ENCODE results near the gene DNAJB1. TPM values are rescaled to one million over a fixed set of nuclear protein-coding genes. Genes with fewer than 3 reads are reported as not detected.
"Not testable (repeated sequence)": the region's sequence is repeated elsewhere in the genome, so short reads cannot be mapped to it uniquely, and the experiment has no call there.

Gene DNAJB1
- polyA plus RNA-seq, 3 donors from 2014 or later = 116 to 164 (median 120) TPM

DNA sequence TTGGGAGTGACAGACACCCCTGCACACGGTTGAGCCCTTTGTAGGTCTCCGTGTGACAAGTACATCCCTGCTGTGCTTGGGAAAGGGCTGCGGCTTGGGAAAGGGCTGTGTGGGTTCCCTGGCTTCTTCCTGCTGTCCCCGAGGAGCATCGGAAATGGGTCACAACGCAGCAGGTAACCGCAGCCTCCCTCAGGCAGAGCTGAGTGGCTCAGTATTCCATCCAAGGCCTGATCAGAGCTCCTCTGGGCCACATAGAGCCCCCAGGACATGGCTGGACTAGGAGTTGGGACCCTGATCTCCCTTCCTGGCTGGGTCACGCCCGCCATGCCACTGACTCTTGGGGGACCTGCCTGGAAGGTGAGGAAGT lies 27.5 kb upstream of the DNAJB1 start:
- Mint-ChIP-seq H3K9me3 (no peaks in the 10 kb centered on the region), H3K36me3 (peaks cover 3 to 5% (median 4%) of the 10 kb centered on the region in 3 donors), H3K4me3 (no peak overlapping the region), H3K27ac (no peak overlapping the region), H3K4me1 (peaks cover 6 to 18% of the 10 kb centered on the region in 2 donors), H3K27me3 (ENCODE audit: low read depth in 3 of 3) (no peaks in the 10 kb centered on the region)
- no peak for DNase-seq

DNA sequence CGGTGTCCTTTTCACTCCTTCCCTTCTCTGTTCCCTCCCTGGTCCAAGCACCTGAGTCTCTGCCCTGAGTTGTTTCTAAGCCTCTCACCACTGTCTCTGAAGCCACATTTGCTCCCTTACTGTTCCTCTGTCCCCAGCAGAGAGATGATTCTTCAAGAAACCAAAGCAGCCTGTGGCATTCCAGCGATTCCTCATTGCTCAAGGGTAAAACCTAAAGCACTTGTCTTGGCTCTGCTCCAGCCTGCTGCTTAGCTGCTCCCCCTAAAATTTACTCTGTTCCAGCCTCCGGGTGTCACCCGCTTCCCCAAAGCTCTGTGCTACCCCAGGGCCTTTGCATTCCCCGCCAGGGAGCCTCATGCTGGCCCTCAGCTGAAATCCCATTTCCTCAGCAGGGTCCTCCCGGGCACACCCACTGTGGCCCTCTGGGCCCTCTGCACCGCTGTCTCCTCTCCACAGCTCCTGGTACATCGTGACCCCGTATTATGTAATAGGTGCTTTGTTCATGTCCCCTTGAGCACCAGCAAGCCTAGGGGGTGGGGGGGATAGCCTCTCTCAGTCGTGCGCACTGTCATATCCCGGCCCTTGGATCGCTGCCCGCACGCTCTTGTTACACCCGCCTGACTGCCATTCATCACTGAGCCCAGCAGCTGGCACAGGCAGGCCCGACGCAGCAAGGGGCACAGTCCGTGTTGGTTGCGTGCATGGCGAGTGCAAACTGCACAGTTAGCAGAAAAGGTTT lies 26.9 kb upstream of the DNAJB1 start:
- DNase-seq = no peak
- H3K9me3 Mint-ChIP-seq = no peaks in the 10 kb centered on the region
- peak overlapping the region in 2 of 6 donors; percentile 8 to 68 for H3K27ac Mint-ChIP-seq
- no peak overlapping the region for H3K4me3 Mint-ChIP-seq
- H3K36me3 Mint-ChIP-seq = peaks cover 3 to 5% (median 4%) of the 10 kb centered on the region in 3 donors
- H3K27me3 Mint-ChIP-seq (ENCODE audit: low read depth in 3 of 3) = no peaks in the 10 kb centered on the region
- H3K4me1 Mint-ChIP-seq = peaks cover 4 to 12% of the 10 kb centered on the region in 2 donors

DNA sequence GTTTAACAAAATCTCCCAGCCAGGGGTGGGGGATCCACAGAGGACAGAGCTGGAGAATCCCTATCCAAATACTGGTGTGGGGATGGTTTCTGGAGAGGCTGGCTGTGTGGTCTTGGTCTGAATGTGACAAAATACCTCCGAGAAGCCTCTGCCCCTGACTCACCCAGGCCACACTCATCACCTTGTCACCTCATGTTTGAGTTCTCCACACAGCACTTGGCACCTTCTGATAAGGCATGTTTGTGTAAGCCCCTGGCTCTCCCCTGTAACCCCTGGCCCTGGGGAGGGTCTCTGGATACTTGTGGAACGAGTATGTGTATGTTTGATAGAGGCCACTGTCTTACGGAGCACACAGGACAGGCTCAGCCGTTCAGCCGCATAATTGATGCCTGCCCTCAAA lies 25.9 kb upstream of the DNAJB1 start:
- no peak overlapping the region for H3K4me3 Mint-ChIP-seq
- peaks cover 6 to 16% of the 10 kb centered on the region in 2 donors for H3K4me1 Mint-ChIP-seq
- no peaks in the 10 kb centered on the region for H3K36me3 Mint-ChIP-seq

DNA sequence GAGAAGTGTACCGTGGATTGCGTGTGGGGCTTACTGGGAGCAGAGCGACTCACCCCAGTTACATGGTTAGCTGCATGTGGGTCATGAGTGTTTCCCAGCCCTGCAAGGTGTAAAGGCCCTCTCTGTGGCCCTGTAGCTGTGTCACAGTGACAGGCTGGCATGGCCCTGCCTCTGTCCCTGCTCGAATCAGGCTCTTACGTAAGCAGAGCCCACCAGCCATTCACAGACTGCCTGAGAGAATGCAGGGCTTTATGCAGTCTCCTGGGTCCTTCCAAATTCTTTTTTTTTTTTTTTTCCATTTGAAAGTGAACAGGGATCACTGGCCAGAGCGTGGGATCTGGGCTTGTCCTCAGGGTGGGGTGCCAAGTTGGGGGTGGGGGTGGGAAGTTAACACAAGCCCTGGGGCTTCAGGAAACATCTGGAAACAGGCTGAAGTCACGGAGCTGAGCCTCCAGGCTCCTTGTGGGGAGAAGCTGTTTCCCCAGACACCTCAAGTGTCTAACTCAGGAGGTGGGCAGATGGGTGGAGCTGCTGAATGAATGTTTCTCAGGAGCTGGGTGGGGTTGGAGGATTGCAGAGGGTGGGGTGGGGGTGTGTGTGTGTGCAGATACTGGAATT lies 24.6 kb upstream of the DNAJB1 start:
- Mint-ChIP-seq H3K36me3 (no peaks in the 10 kb centered on the region), H3K27me3 (ENCODE audit: low read depth in 3 of 3) (no peaks in the 10 kb centered on the region), H3K4me1 (peaks cover 6 to 16% of the 10 kb centered on the region in 2 donors), H3K9me3 (no peaks in the 10 kb centered on the region), H3K4me3 (no peak overlapping the region), H3K27ac (no peak overlapping the region)
- DNase-seq = no peak

More for the DNA sequence above, 25.9 kb upstream of the DNAJB1 start:
- H3K27ac Mint-ChIP-seq = no peak overlapping the region
- no peaks in the 10 kb centered on the region for H3K9me3 Mint-ChIP-seq
- DNase-seq = no peak
- no peaks in the 10 kb centered on the region for H3K27me3 Mint-ChIP-seq (ENCODE audit: low read depth in 3 of 3)

DNA sequence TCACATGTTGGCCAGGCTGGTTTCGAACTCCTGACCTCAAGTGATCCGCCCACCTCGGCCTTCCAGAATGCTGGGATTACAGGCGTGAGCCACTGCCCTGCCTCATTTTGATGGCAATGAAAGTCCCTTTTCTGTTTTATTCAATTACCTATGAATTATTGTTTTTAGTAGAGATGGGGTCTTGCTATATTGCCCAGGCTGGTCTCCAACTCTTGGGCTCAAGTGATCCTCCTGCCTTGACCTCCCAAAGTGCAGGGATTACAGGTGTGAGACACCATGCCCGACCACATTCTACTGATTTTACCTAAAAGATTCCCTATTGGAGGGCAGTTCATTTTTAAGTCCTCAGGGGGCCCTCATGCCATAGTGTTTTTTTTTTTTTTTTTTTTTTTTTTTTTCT lies 23.8 kb upstream of the DNAJB1 start:
- H3K9me3 Mint-ChIP-seq; DNase-seq; H3K4me3 Mint-ChIP-seq; H3K36me3 Mint-ChIP-seq; H3K27ac Mint-ChIP-seq; H3K27me3 Mint-ChIP-seq (ENCODE audit: low read depth in 3 of 3): not testable (repeated sequence)
- H3K4me1 Mint-ChIP-seq = peaks cover 11 to 16% of the 10 kb centered on the region in 2 donors

DNA sequence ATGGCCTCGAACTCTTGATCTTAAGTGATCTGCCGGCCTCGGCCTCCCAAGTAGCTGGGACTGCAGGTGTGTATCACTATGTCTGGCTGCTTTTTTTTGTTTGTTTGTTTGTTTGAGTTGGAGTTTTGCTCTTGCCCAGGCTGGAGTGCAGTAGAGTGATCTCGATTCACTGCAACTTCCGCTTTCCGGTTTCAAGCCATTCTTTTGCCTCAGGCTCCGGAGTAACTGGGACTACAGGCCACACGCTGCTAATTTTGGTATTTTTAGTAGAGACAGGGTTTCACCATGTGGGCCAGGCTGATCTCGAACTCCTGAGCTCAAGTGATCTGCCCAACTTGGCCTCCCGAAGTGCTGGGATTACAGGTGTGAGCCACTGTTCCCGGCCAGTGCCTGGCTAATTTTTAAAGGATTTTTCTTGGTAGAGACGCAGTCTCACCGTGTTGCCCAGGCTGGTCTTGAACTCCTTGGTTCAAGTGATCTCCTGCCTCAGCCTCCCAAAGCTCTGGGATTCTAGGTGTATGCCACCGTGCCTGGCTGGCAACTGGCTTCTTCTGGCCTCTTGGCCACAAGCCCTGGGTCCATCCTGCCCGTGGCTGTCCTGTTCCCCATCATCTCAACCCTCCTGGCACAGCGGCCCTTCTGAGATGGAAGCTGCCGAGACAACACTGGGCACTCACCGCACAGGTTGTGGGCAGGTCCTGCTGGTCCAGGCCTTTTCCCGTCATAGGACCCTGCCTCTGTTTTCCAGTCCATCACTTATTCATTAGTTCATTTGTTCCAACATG lies 22.7 kb upstream of the DNAJB1 start:
- Mint-ChIP-seq H3K9me3 (no peaks in the 10 kb centered on the region), H3K27ac (peak overlapping the region in 3 of 6 donors; percentile 31 to 60 (median 48)), H3K27me3 (ENCODE audit: low read depth in 3 of 3) (no peaks in the 10 kb centered on the region), H3K36me3 (no peaks in the 10 kb centered on the region), H3K4me1 (peaks cover 11 to 16% of the 10 kb centered on the region in 2 donors), H3K4me3 (no peak overlapping the region)
- no peak for DNase-seq

DNA sequence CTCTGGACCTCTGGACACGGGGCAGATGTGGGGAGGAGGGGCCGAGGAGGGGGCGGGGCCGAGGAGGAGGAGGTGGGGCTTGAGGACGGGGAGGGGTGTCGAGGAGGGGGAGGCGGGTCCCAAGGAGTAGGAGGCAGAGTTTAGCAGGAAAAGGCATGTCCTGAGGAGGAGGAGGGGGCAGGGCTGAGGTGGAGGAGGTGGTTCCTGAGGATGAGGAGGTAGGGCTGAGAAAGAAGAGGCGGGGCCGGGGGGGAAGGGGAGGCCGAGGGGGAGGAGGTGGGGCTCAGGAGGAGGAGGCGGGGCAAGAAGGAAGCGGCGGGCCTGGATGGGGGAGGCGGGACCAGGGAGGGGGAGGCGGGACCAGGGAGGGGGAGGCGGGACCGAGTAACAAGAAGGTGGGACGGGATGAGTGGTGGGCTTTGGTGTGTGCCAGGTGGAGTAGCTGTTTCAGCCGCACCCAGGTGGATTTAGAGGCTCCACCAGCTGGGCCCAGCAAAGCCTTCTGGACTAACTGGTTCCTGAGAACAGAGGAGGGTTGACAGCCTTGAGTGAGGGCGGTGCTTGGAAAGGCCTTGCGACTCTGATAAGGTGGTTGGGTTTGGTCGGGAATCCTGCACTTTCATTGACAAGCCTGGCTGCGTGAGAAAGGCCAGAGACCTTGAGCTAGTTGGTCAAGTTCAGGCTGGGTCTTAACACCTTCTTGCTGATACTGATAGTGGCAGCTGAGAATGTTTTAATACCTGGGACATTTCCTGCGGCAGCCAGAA lies 18.9 kb upstream of the DNAJB1 start:
- peak in 1 of 3 donors; percentile 23 for DNase-seq
- Mint-ChIP-seq H3K36me3 (no peaks in the 10 kb centered on the region), H3K9me3 (no peaks in the 10 kb centered on the region), H3K27ac (no peak overlapping the region), H3K4me3 (peak overlapping the region in 1 of 5 donors; percentile 8), H3K4me1 (peaks cover 14% of the 10 kb centered on the region in 2 donors), H3K27me3 (ENCODE audit: low read depth in 3 of 3) (no peaks in the 10 kb centered on the region)

DNA sequence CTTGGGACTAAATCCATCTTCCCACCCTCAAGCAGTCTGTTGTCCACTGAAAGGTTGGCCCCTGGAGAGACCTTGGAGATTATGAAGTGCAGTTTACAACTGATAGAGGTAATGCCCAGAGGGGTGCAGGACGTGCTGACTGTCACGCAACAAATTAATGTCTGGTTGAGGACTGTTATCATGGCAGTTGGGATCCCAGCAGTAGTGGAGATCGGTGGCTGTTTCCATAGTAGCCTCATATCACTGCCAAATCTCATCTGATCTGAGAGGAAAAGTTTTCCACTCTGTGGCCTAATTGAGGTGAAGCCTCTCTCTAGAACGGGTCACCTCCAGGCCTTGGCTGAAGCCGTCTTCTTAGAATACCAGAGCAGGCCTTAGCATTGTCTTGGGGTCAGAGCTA lies 15.3 kb upstream of the DNAJB1 start:
- H3K4me1 Mint-ChIP-seq = peaks cover 29 to 30% of the 10 kb centered on the region in 2 donors
- no peak overlapping the region for H3K4me3 Mint-ChIP-seq
- no peak for DNase-seq
- H3K27ac Mint-ChIP-seq = peak overlapping the region in 1 of 6 donors; percentile 22
- no peaks in the 10 kb centered on the region for H3K36me3 Mint-ChIP-seq
- H3K9me3 Mint-ChIP-seq = no peaks in the 10 kb centered on the region
- H3K27me3 Mint-ChIP-seq (ENCODE audit: low read depth in 3 of 3) = peaks cover 6 to 13% (median 8%) of the 10 kb centered on the region in 3 donors

DNA sequence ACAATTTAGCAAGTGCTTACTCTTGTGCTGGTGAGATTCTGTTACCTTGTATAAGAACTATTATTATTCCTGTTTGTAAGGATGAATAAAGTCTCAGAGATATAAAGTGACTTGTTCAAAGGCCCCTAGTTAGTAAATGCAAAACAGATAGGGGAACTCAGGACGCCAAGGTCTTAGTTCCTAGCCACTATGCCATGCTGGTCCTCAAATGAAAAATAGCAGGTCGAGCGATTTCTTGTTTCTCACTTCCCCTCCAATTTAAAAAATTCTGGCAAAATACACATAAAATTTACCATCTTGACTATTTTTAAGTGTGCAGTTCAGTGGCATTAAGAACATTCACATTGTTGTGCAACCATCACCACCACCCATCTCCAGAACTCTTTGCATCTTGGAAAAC lies 12.3 kb upstream of the DNAJB1 start:
- H3K4me1 Mint-ChIP-seq = peaks cover 23 to 29% of the 10 kb centered on the region in 2 donors
- DNase-seq = no peak
- peak overlapping the region; percentile 93 to 95 (median 95) for H3K4me3 Mint-ChIP-seq
- H3K9me3 Mint-ChIP-seq = no peaks in the 10 kb centered on the region
- peak overlapping the region; percentile 15 to 97 (median 72) for H3K27ac Mint-ChIP-seq
- H3K27me3 Mint-ChIP-seq (ENCODE audit: low read depth in 3 of 3) = peaks cover 6 to 13% (median 8%) of the 10 kb centered on the region in 3 donors
- H3K36me3 Mint-ChIP-seq = no peaks in the 10 kb centered on the region

DNA sequence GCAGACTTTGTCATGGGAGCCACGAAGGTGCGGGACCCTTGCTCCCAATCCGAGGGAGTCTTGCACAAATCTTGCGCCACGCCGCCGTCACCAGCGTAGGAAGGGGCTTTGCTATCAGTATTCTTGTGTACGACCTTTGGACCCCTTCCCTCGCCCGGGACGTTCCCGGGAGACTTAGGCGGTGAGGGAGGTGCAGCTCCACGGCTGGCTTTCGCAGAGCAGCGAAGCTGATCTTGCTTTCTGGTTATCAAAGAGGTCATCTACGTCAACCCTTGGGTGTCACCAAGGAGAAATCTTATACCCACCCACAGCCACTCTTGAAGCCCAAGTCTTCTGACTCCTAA lies 11.8 kb upstream of the DNAJB1 start:
- Mint-ChIP-seq H3K4me3 (peak overlapping the region; percentile 93 to 95 (median 95)), H3K9me3 (no peaks in the 10 kb centered on the region), H3K27ac (peak overlapping the region; percentile 90 to 98 (median 97)), H3K27me3 (ENCODE audit: low read depth in 3 of 3) (peaks cover 6 to 13% (median 8%) of the 10 kb centered on the region in 3 donors), H3K4me1 (peaks cover 23 to 29% of the 10 kb centered on the region in 2 donors), H3K36me3 (no peaks in the 10 kb centered on the region)
- DNase-seq = no peak

DNA sequence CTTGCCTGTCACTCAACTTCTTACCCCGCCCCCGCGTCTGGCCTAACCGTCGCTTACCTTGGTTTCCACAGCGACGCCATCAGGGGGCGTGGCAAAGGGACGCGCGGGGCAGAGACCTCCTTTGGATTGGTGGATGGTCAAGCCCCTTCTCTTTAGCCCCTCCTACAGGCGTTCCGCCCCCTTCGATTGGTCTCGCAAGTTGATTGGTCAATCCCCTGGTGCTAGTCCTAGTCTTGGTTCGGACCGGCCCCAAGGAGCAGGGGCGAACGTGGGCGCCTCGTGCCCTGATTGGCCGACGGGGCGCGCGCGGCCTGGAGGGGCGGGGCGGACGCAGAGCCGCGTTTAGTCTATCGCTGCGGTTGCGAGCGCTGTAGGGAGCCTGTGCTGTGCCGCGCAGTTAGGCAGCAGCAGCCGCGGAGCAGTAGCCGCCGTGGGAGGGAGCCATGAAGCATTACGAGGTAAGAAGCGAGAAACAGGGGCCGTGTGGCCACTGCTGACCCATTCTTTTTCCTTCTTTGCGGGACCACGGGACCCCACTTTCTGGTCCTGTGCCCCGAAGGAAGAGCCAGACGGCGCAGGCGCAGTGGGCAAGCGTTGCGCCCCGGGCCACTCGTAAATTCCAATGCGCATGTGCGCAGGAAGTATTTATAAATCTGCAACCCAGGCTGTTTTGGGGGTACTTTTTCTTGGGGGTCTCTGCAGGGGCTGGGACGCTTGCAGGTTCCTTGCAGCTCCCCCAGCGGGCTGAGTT lies 11.2 kb upstream of the DNAJB1 start, which contains the start of gene TECR:
Gene TECR (plus strand): TSS at position 341 of the 751 bp plus-strand sequence. CDS start 103 bp downstream, at position 444.
- Mint-ChIP-seq H3K27me3 (ENCODE audit: low read depth in 3 of 3) (peaks cover 6 to 13% (median 8%) of the 10 kb centered on the region in 3 donors), H3K27ac (peak within 1 kb of the TSS; percentile 94 to 98 (median 97)), H3K4me1 (peaks cover 23 to 29% of the 10 kb centered on the region in 2 donors), H3K4me3 (peak within 1 kb of the TSS; percentile 93 to 95 (median 95)), H3K36me3 (no peaks in the 10 kb centered on the region), H3K9me3 (no peaks in the 10 kb centered on the region)
- DNase-seq = peak; percentile 100

DNA sequence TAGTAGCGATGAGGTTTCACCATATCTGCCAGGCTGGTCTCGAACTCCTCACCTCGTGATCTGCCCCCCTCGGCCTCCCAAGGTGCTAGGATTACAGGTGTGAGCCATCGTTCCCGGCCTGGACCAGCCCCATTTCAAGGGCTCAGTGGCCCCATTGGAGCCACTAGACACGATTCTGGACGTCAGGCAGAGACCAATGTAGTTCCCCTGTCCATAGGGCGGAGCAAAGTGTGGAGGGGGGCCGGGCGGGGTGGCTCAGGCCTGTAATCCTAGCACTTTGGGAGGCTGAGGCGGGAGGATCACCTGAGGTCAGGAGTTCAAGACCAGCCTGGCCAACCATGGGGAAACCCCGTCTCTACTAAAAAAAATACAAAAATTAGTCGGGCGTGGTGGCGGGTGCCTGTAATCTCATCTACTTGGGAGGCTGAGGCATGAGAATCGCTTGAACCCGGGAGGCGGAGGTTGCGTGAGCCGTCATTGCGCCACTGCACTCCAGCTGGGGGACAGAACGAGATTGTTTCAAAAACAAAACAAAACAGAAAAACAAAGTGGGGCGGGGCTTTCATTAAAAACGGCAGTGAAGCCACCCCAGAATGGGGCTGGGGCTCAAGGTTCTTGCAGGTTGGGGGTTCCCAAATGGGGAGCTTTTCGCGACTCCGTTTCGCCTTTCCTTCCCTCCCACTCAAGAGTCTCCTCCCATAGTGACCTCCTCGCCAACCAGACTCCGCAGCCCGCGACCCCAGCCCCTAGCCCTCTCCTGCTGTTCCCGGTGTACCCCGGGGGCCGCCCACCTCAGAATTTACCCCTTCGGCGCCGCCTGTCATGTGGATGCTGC lies 10.4 kb upstream of the DNAJB1 start:
- H3K27ac Mint-ChIP-seq = peak overlapping the region; percentile 94 to 98 (median 97)
- no peaks in the 10 kb centered on the region for H3K9me3 Mint-ChIP-seq
- H3K36me3 Mint-ChIP-seq = no peaks in the 10 kb centered on the region
- DNase-seq = no peak
- peaks cover 6 to 13% (median 8%) of the 10 kb centered on the region in 3 donors for H3K27me3 Mint-ChIP-seq (ENCODE audit: low read depth in 3 of 3)
- H3K4me1 Mint-ChIP-seq = peaks cover 29 to 32% of the 10 kb centered on the region in 2 donors
- peak overlapping the region; percentile 93 to 95 (median 95) for H3K4me3 Mint-ChIP-seq
